Myocyte (in vitro differentiated cells): ENCODE data around the gene APCDD1L. TPM values are rescaled to one million over a fixed set of nuclear protein-coding genes. Genes with fewer than 3 reads are reported as not detected.
"Not testable (repeated sequence)": the region's sequence is repeated elsewhere in the genome, so short reads cannot be mapped to it uniquely, and the experiment has no call there.

Experiments
- DNase-seq: peaks from one replicate; pipeline ENCODE4 v3.0.0-alpha.2; 2012; ENCODE audit warnings: low read depth
- total RNA-seq: library from RNA; depleted of rRNA; stranded (reverse); fragments of >200 nt; gene quantifications from 2 replicates; pipeline ENCODE4 v1.2.3, GENCODE V29; 2014

The APCDD1L gene
- total RNA-seq, 1 donor from 2014 or later: 0.11 TPM

GRCh38 chr20:58418949-58419748, 96.0 kb downstream of the APCDD1L start:
- no peak for DNase-seq

- no peak for DNase-seq
Measured at GRCh38 chr20:58417438-58417837, 97.8 kb downstream of the APCDD1L start.

GRCh38 chr20:58416835-58417234, 98.4 kb downstream of the APCDD1L start:
- DNase-seq: no peak

- DNase-seq: no peak
Measured at GRCh38 chr20:58416057-58416456, 99.1 kb downstream of the APCDD1L start.

- not testable (repeated sequence) for DNase-seq
Measured at GRCh38 chr20:58414786-58415185, 100.4 kb downstream of the APCDD1L start.

- not testable (repeated sequence) for DNase-seq
Measured at GRCh38 chr20:58414216-58414615, 101.0 kb downstream of the APCDD1L start.

Other genes with a start within 250 kb of the APCDD1L start
- gene RAB22A, start 205.7 kb downstream of the APCDD1L start, total RNA-seq: 17.1 and 18.2 TPM in 2 replicates
- gene VAPB, start 126.2 kb downstream of the APCDD1L start, total RNA-seq: 17.8 and 18.9 TPM in 2 replicates
- 18.5 and 25.0 TPM in 2 replicates for gene STX16, start 135.9 kb upstream of the APCDD1L start, total RNA-seq
- gene NPEPL1, start 177.4 kb upstream of the APCDD1L start, total RNA-seq: 26.1 and 33.6 TPM in 2 replicates